NT2/D1 (cell line): ENCODE results near the gene ANTXR2.
"Not testable (repeated sequence)": the region's sequence is repeated elsewhere in the genome, so short reads cannot be mapped to it uniquely, and the experiment has no call there.

ENCODE experiments used
- SUZ12 ChIP-seq: IDR thresholded peaks from 2 replicates; pipeline ENCODE4 v1.6.1; 2011; ENCODE audit not compliant: insufficient read length, insufficient read depth; ENCODE audit errors: extremely low read depth
- YY1 ChIP-seq: IDR thresholded peaks from 2 replicates; pipeline ENCODE4 v1.6.1; 2011; ENCODE audit not compliant: insufficient read length, insufficient read depth
- ZNF274 ChIP-seq: IDR thresholded peaks from 2 replicates; pipeline ENCODE4 v1.6.1; 2011; ENCODE audit warnings: mild to moderate bottlenecking, low read depth, low read length

- TF ChIP-seq ZNF274, YY1, SUZ12: not testable (repeated sequence)
Observed at GRCh38 chr4:80119620-80120019, 46.6 kb upstream of the ANTXR2 start.
